SK-N-SH treated with all-trans-retinoic acid at 6 μM for 48 hours (cell line): ENCODE data around the gene TNNI3K.
A peak's percentile ranks its signal among the peaks of the same experiment; 100 is the strongest.

Experiments used
- ARNTL ChIP-seq: fragments of 450-650 bp; formaldehyde crosslinking; IDR thresholded peaks from 2 replicates; pipeline ENCODE4 v1.5.0; 2020; ENCODE audit warnings: low read depth, mild to moderate bottlenecking, moderate library complexity, borderline replicate concordance
- ZFP3 ChIP-seq: fragments of 250-450 bp; sonication (Bioruptor Pico); IDR thresholded peaks from 2 replicates; pipeline ENCODE4 v1.5.0; 2020; ENCODE audit warnings: mild to moderate bottlenecking, moderate library complexity
- ZFP30 ChIP-seq: fragments of 450-650 bp; formaldehyde crosslinking; IDR thresholded peaks from 2 replicates; pipeline ENCODE4 v1.5.0; 2022; ENCODE audit warnings: mild to moderate bottlenecking, moderate library complexity
- ZNF565 ChIP-seq: fragments of 450-650 bp; formaldehyde crosslinking; conservative IDR thresholded peaks from 2 replicates; pipeline ENCODE4 v1.5.0; 2020; ENCODE audit warnings: low read depth, mild to moderate bottlenecking, moderate library complexity
- TF ChIP-seq, protein P1 (sequence below): fragments of 250-450 bp; sonication (Bioruptor Pico); IDR thresholded peaks from 2 replicates; pipeline ENCODE4 v1.5.1; 2020; ENCODE audit warnings: low read depth, mild to moderate bottlenecking, moderate library complexity
- TF ChIP-seq, protein P2 (sequence below): fragments of 250-450 bp; sonication (Bioruptor Pico); IDR thresholded peaks from 2 replicates; pipeline ENCODE4 v1.8.0; 2020; ENCODE audit warnings: mild to moderate bottlenecking, moderate library complexity, borderline replicate concordance
- TF ChIP-seq, protein P3 (sequence below): fragments of 250-450 bp; sonication (Bioruptor Pico); IDR thresholded peaks from 2 replicates; pipeline ENCODE4 v1.8.0; 2021; ENCODE audit warnings: low read depth, mild to moderate bottlenecking, moderate library complexity, borderline replicate concordance

DNA sequence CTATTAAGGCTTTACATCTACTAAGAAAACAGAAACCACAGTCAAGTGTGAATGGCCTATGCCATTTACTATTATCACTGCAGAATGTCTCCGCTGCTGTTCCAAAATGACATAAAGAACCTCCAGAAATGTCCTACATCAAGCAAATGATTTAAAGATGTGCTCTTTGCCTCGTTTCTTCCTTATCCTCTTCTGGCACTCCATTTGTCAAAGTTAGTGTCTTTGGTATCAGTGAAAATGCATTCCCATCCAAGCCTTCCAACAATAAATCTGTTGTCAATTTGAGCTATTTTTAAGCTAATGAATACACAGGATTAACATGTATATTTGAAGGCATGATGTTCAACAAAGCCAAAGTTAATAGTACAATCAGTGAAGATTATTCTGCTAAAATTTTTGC lies 171.6 kb downstream of the TNNI3K start:
- TF ChIP-seq, protein P1, sequence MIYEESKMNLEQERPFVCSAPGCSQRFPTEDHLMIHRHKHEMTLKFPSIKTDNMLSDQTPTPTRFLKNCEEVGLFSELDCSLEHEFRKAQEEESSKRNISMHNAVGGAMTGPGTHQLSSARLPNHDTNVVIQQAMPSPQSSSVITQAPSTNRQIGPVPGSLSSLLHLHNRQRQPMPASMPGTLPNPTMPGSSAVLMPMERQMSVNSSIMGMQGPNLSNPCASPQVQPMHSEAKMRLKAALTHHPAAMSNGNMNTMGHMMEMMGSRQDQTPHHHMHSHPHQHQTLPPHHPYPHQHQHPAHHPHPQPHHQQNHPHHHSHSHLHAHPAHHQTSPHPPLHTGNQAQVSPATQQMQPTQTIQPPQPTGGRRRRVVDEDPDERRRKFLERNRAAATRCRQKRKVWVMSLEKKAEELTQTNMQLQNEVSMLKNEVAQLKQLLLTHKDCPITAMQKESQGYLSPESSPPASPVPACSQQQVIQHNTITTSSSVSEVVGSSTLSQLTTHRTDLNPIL (CRISPR knock-in tag): peak; percentile 47; the same call in 1 of the 2 replicates
- TF ChIP-seq, protein P2, sequence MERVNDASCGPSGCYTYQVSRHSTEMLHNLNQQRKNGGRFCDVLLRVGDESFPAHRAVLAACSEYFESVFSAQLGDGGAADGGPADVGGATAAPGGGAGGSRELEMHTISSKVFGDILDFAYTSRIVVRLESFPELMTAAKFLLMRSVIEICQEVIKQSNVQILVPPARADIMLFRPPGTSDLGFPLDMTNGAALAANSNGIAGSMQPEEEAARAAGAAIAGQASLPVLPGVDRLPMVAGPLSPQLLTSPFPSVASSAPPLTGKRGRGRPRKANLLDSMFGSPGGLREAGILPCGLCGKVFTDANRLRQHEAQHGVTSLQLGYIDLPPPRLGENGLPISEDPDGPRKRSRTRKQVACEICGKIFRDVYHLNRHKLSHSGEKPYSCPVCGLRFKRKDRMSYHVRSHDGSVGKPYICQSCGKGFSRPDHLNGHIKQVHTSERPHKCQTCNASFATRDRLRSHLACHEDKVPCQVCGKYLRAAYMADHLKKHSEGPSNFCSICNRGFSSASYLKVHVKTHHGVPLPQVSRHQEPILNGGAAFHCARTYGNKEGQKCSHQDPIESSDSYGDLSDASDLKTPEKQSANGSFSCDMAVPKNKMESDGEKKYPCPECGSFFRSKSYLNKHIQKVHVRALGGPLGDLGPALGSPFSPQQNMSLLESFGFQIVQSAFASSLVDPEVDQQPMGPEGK (CRISPR knock-in tag): no peak
- TF ChIP-seq ARNTL (CRISPR knock-in tag): no peak
- TF ChIP-seq ZNF565 (CRISPR knock-in tag): no peak
- TF ChIP-seq, protein P3, sequence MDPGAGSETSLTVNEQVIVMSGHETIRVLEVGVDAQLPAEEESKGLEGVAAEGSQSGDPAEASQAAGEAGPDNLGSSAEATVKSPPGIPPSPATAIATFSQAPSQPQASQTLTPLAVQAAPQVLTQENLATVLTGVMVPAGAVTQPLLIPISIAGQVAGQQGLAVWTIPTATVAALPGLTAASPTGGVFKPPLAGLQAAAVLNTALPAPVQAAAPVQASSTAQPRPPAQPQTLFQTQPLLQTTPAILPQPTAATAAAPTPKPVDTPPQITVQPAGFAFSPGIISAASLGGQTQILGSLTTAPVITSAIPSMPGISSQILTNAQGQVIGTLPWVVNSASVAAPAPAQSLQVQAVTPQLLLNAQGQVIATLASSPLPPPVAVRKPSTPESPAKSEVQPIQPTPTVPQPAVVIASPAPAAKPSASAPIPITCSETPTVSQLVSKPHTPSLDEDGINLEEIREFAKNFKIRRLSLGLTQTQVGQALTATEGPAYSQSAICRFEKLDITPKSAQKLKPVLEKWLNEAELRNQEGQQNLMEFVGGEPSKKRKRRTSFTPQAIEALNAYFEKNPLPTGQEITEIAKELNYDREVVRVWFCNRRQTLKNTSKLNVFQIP (CRISPR knock-in tag): no peak
- TF ChIP-seq ZFP30 (CRISPR knock-in tag): no peak
- no peak for TF ChIP-seq ZFP3 (CRISPR knock-in tag)
